HG03095 (cell line): ENCODE results near the gene ASF1B.
"Not testable (repeated sequence)": the region's sequence is repeated elsewhere in the genome, so short reads cannot be mapped to it uniquely, and the experiment has no call there.

Source experiments
- ATAC-seq: cut with Tn5 transposase; IDR thresholded peaks from one replicate; pipeline ENCODE4 v1.9.1; 2021; ENCODE audit warnings: moderate library complexity; ENCODE audit not compliant: unreplicated experiment

ASF1B gene

GRCh38 chr19:14160017-14160703 lies 23.8 kb upstream of the ASF1B start:
- ATAC-seq = no peak

GRCh38 chr19:14159059-14159458 lies 22.7 kb upstream of the ASF1B start:
- ATAC-seq = no peak

GRCh38 chr19:14158276-14159023 lies 22.1 kb upstream of the ASF1B start:
- no peak for ATAC-seq

- no peak for ATAC-seq
These were observed 20.8 kb upstream of the ASF1B start for GRCh38 chr19:14156971-14157717.

GRCh38 chr19:14156122-14156521 lies 19.7 kb upstream of the ASF1B start:
- ATAC-seq = no peak

GRCh38 chr19:14155371-14155770 lies 19.0 kb upstream of the ASF1B start:
- no peak for ATAC-seq

GRCh38 chr19:14152713-14153112 lies 16.3 kb upstream of the ASF1B start:
- ATAC-seq = no peak

- ATAC-seq = no peak
These were observed 14.6 kb upstream of the ASF1B start for GRCh38 chr19:14150770-14151661.

GRCh38 chr19:14150041-14150769 lies 13.8 kb upstream of the ASF1B start:
- ATAC-seq = no peak

- ATAC-seq = no peak
These were observed 13.2 kb upstream of the ASF1B start for GRCh38 chr19:14149509-14149994.

GRCh38 chr19:14148751-14149410 lies 12.5 kb upstream of the ASF1B start:
- ATAC-seq = no peak

- no peak for ATAC-seq
These were observed 11.6 kb upstream of the ASF1B start for GRCh38 chr19:14147797-14148605.

GRCh38 chr19:14146789-14147216 lies 10.4 kb upstream of the ASF1B start:
- no peak for ATAC-seq

GRCh38 chr19:14146169-14146568 lies 9.8 kb upstream of the ASF1B start:
- ATAC-seq = not testable (repeated sequence)

- no peak for ATAC-seq
These were observed 9.0 kb upstream of the ASF1B start for GRCh38 chr19:14145381-14145780.

GRCh38 chr19:14142262-14143190 lies 6.1 kb upstream of the ASF1B start:
- no peak for ATAC-seq

GRCh38 chr19:14141041-14141440 lies 4.7 kb upstream of the ASF1B start:
- no peak for ATAC-seq
